ENCODE measurements around the gene SMG6. TPM values are rescaled to one million over a fixed set of nuclear protein-coding genes. Genes with fewer than 3 reads are reported as not detected.
A peak's percentile ranks its signal among the peaks of the same experiment; 100 is the strongest.

SMG6 gene
- total and polyA plus RNA-seq, 2 donors (not counting 3 experiments of a cell fraction or from before 2014, with no cell fraction given), result 40.1 to 42.2 TPM

DNA sequence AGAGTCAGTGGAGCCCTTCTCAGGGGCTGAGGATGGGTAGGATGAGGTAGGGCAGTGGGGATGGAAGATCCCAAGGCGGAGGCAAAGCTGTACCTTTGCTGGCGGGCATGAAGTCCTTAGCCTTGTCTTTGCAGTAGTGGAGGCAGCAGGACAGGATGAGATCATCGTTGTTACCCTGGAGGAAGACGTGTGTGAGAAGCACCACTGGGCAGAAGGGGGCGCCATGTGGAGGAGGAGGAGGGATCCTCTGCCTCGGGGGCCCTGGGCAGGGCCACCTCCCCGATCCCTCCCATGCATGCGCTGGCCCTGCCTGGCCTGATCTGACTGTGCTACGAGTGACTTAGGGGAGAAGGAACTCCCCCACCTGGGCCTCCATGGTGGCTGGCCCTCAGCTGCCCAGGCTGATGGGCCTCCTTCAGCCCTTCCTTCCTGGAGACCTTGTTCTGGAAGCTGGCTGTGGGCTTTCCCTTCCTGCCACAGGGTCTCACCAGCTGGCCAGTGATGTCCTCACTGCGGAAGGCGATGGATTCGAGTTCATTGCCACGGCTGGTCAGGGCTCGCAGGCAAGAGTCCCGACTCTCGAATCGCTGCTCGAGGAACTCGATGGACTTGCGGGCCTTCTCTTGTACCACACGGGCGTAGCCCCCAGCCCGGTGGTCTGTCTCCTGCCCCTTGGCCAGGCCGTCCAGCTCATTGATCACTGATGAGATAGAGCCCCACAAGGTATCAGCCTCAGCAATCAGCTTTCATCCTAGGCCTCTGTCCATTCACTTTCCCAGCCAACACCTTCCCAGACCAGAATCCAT, 238.4 kb downstream of the SMG6 start:
- DNase-seq (ENCODE audit: low read depth, low spot score) (peak; percentile 79), FAIRE-seq (peak; percentile 76)
- CTCF ChIA-PET, result interaction anchor here (0.7 to 17.2 kb wide), 16 partner anchors 10 to 218 kb away, joined by 3 to 455 read pairs (median 4); partner anchors contain the start of gene HIC1
- Histone ChIP-seq H3K4me1 (ENCODE audit: control insufficient read depth, extremely low read depth, insufficient read depth, low read length) (peaks cover 53% of the 10 kb centered on the region), H3K9me1 (replicated peaks; ENCODE audit: control insufficient read depth, extremely low read depth, insufficient read depth, low read length) (no peaks in the 10 kb centered on the region), H3K27me3 (ENCODE audit: control insufficient read depth in 2 of 2, insufficient read depth in 2 of 2, low read length in 2 of 2) (no peaks in the 10 kb centered on the region), H3K36me3 (ENCODE audit: control insufficient read depth in 2 of 2, extremely low read depth in 1 of 2, insufficient read depth in 2 of 2, low read length in 2 of 2) (peaks cover 0 to 14% of the 10 kb centered on the region in 2 experiments), H3K27ac (ENCODE audit: insufficient read depth, low read depth, low read length) (peak overlapping the region; percentile 78), H3K79me2 (ENCODE audit: control insufficient read depth, insufficient read depth, low read length) (peaks cover 8% of the 10 kb centered on the region), H4K20me1 (replicated peaks; ENCODE audit: control insufficient read depth, extremely low read depth, insufficient read depth, low read length) (no peaks in the 10 kb centered on the region), H3K9me3 (replicated peaks; ENCODE audit: control insufficient read depth, insufficient read depth, low read length) (no peaks in the 10 kb centered on the region), H2AFZ (ENCODE audit: low read depth, low read length) (no peak overlapping the region), H3K9ac (replicated peaks; ENCODE audit: extremely low read depth, insufficient read depth, low read length) (peak overlapping the region; percentile 6), H3K4me3 (replicated peaks in 1 of 3; ENCODE audit: insufficient read depth in 1 of 3, low read depth in 1 of 3, low read length in 3 of 3) (no peak overlapping the region), H3K4me2 (ENCODE audit: insufficient read depth, low read length) (no peak overlapping the region)
- intact Hi-C loops (cut with micrococcal nuclease) (loop anchor here (1.0 kb wide), 2 partner anchors 166 to 179 kb away; no protein-coding TSS in a partner anchor), dilution Hi-C loops (cut with MboI; ENCODE audit: extremely low pct_ligation_motif_present, low sequenced_read_pairs) (no loop called here)
- no TSS peak for BruUV-seq (replicated peaks)
- TF ChIP-seq FOS (IDR thresholded peaks at IDR 0.05; ENCODE audit: borderline replicate concordance, insufficient read depth, low read length) (no peak), EZH2 (IDR thresholded peaks at IDR 0.05; ENCODE audit: borderline replicate concordance, low read depth, low read length, severe bottlenecking) (no peak), GATA2 (IDR thresholded peaks at IDR 0.05; ENCODE audit: insufficient read depth, insufficient read length, low read depth, low read length) (no peak), POLR2AphosphoS5 (IDR thresholded peaks at IDR 0.05; ENCODE audit: insufficient read depth, low read depth, low read length) (peak; percentile 32), POLR2A (IDR thresholded peaks at IDR 0.05; ENCODE audit: low read depth, low read length) (no peak), MYC (IDR thresholded peaks at IDR 0.05; ENCODE audit: low read depth, low read length) (no peak), JUN (IDR thresholded peaks at IDR 0.05; ENCODE audit: borderline replicate concordance, insufficient read depth, insufficient read length, low read depth) (peak; percentile 24)
- TF ChIP-seq, protein P1, sequence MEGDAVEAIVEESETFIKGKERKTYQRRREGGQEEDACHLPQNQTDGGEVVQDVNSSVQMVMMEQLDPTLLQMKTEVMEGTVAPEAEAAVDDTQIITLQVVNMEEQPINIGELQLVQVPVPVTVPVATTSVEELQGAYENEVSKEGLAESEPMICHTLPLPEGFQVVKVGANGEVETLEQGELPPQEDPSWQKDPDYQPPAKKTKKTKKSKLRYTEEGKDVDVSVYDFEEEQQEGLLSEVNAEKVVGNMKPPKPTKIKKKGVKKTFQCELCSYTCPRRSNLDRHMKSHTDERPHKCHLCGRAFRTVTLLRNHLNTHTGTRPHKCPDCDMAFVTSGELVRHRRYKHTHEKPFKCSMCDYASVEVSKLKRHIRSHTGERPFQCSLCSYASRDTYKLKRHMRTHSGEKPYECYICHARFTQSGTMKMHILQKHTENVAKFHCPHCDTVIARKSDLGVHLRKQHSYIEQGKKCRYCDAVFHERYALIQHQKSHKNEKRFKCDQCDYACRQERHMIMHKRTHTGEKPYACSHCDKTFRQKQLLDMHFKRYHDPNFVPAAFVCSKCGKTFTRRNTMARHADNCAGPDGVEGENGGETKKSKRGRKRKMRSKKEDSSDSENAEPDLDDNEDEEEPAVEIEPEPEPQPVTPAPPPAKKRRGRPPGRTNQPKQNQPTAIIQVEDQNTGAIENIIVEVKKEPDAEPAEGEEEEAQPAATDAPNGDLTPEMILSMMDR (IDR thresholded peaks at IDR 0.05; ENCODE audit: extremely low read depth in 1 of 2, insufficient read depth in 1 of 2, low read depth in 1 of 2, low read length in 2 of 2), result peak; percentile 66 to 70
- TF ChIP-seq, protein P2, sequence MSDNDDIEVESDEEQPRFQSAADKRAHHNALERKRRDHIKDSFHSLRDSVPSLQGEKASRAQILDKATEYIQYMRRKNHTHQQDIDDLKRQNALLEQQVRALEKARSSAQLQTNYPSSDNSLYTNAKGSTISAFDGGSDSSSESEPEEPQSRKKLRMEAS (IDR thresholded peaks at IDR 0.05; ENCODE audit: insufficient read depth, insufficient read length), result no peak
- POLR2A ChIA-PET, result no interaction called here
